RCC 7860 (cell line): ENCODE results near the gene MAPK8IP1.
A peak's percentile ranks its signal among the peaks of the same experiment; 100 is the strongest.

Experiments used
- DNase-seq: peaks from one replicate; pipeline ENCODE4 v3.0.0-alpha.2; 2015; ENCODE audit warnings: low spot score
- FAIRE-seq: peaks from 2 replicates; lab custom pipeline; 2012; peaks lifted over from hg19 to GRCh38; lab: Jason Lieb, UNC

MAPK8IP1 gene

DNA sequence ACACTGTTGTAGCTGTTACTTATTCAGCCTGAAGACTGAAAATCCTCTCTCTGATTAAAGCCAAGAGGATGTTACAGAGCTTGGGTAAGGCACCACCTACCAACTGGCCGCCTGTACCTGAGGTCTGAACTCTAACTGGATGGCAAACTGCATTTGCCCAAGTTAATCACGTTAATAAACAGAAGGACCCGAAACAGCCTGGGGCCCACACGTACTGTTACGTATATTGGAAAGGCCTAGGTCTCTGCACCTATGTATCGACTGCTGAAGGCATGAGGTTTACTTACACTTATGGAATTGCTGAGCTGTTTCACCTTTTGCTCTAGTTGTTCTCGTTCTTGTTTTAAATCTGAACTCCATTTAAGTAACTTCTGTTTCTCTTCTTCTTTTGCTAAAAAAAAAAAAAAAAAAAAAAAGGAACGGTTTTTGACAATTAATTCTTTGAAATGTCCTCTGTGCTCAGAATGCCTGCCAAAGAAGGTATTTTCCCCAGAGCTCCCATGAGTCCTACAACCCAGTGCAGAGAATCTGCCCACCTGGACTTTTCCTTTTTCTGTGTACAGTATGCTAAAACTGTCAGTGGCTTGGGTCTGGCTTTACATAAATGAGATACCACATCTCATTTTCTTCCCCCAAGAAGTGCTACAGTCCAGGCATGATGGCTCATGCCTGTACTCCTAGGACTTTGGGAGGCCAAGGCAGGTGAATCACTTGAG is 50.1 kb downstream of the MAPK8IP1 start:
- FAIRE-seq (no peak), DNase-seq (no peak)

DNA sequence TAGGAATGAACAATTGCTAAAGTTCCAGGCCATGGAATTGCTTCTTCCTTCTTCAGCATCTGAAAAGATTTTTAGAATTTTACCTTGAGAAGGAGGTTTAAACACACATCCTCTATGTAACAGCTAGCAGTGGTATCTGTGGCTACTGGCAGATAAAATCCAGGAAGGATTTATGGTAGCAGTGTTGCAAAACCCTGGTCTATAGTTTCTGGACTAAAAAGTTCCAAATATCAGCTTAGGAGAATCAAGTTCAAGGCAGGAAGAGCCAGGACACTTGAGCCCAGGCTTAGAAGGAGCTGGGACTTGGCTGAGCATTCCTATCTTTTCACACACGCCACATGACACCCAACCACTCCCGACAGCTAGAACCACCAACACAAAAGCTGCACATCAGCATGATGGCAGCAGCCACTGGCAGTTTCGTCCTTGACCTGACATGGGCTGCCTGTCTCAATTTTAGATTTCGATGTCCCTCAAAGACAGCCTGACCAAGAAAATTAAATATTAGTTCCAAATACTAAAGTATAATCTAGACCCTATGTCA is 51.1 kb downstream of the MAPK8IP1 start:
- FAIRE-seq = no peak
- no peak for DNase-seq

DNA sequence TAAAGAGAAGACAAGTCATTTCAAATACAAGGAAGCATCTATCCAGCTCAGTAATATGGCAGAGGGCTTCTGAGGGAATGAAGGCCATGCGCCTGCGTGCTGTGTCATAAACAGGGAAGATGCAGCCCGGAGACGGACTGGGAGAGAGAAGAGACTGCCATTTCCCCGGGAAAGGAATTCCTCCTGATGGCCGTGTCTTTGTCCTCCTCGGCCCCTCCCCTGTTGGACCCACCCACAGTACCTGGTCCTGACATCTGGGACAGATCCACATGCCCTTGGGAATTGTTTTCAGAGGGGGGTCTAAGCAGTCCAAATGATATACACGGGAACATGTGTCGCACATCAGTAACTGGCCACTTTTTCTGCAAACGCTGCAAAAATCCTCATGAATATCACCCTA is 52.5 kb downstream of the MAPK8IP1 start:
- FAIRE-seq (no peak), DNase-seq (no peak)

DNA sequence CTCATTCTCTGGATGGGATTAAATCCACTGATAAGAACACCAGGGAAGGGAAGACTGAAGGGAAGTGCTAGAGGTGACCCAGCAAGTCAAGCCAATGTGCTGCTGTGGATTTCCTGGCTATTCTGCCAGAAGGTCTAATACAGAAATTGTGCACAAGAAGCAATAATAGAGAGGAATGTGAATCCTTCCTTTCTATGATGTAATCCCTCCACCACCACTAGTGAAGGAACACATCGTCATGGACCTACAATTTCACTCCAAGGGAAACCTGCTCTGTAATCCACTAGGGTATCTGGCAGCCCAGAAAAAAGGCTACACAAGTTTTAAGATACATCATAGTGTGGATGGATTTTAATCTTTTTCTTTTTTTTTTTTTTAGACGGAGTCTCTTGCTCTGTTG is 54.4 kb downstream of the MAPK8IP1 start:
- DNase-seq (no peak), FAIRE-seq (no peak)

DNA sequence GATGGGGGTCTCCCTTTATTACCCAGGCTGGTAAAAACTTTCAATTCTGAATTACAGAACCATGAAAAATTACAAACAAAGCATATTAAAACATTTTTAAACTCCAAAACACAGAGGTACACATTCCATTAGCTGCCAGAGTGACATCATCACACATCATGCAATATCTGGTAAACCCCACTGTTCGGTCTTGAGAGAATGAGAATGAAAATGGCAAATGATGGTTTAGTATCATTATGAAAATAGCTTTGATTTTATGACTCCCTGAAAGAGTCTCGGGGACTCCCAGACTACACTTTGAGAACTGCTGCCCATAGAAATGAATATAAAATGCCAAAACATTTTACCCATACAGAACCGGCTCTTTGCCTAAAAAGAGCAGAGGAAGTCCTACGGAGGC is 55.8 kb downstream of the MAPK8IP1 start:
- DNase-seq (no peak), FAIRE-seq (no peak)

DNA sequence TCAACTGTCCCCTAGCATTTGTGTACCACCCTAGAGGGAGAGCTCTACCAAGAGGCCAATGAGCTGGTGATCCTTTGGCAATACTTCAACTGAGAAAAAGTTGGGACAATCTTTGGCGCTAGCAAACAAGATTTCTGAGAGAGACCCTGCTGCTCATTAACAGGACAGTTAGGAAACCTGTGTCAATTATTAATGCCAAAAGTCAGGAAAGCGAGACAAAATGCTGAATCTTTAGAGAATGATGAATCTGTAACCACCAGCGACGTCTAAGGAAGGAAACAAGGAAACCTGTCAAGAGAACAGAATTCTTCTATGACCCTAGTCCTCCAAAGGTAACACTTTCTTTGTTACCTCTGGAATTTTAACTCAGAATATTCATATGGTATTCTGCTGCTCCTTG is 56.9 kb downstream of the MAPK8IP1 start:
- FAIRE-seq (peak; percentile 44), DNase-seq (no peak)

DNA sequence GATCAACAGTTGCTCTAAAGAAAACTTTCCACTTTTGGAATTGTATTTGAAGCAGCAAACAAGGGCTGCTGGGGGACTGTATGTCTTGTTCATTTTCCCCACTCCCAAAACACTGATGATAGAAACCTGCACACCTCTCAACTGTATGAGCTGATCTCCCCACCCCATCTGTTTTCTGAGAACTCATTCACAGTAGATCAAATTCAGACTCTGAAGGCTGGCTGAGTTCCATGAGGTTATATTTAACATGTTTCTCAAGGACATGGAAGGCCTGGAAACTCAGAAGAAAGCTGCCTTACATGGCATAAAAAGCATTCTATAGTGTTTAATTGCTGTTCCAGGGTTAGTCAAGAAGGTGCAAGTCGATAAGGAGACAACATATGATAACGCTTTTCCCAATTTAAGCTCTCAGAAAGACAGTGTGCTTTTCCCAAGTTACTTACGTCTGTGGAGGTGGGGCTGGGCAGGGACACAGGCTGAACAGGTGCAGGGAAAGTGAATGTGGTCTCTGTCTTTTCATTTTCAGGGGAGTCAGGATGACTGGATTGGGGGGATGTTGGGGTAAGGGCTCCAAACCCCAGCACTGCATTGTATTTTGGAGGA is 60.0 kb downstream of the MAPK8IP1 start:
- FAIRE-seq = no peak
- no peak for DNase-seq

DNA sequence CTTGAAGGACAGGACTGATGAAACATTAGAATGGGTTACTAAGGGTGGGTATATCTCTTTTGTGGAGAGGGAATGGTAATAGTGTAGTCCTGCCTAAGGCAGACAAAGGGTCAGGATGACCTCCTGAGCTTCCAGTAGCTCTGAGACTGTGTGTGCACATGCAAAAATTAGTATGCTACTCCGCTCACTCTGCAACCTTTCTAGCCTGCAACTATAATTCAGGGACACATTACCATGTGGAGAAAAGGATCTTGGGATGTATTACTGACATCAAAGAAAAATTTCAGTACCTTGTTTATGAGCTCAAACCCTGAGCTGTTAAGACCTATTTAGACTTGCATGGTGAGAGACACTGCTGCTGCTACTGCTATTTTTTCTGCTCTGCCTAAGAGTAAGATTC is 62.4 kb downstream of the MAPK8IP1 start:
- FAIRE-seq = no peak
- no peak for DNase-seq

DNA sequence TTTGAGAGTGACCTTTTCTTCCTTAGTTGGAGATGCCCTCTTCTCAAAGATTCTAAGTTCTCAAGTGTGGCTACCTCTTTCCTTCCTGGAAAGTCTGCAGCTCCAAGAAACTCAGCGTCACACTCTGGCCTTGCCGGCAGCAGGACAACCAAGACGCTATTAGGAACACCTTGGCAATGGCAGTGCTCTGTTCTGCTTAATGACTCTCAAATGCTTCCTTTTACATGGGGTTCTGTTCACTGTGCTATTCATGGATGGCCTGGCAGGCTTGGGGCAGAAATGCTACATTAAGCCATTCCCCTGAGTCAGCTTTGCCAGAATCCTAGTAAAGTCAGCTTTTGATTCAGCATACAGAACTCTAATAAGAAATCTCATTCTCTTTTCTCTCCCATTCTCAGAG is 62.9 kb downstream of the MAPK8IP1 start:
- DNase-seq (no peak), FAIRE-seq (no peak)

DNA sequence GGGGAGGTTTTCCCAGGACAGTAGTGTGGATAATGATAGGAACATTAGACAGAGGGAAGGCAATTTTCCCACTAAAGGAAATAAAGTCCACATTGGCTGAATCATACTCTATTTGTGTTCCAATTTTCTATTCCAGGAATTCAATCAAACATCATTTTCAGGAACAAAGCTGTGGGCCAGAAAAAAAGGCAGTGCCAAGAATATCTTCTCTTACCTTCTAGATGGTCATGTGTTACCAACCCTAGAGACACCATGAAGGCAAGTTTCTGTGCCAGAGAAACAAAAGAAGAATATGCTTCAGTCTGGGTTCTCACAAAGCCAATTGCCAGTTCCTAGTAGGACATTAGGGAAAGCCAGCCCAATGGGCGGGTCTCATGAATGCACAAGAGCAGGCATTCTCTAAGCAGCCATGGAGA is 64.5 kb downstream of the MAPK8IP1 start:
- FAIRE-seq = no peak
- DNase-seq = no peak
